K562 (cell line): ENCODE measurements around the gene CLDN15. TPM values are rescaled to one million over a fixed set of nuclear protein-coding genes. Genes with fewer than 3 reads are reported as not detected.
A peak's percentile ranks its signal among the peaks of the same experiment; 100 is the strongest.
"Not testable (repeated sequence)": the region's sequence is repeated elsewhere in the genome, so short reads cannot be mapped to it uniquely, and the experiment has no call there.

ENCODE experiments used
- ATAC-seq: fragments of 200-7000 bp; cut with Tn5 transposase; 3 replicates; pipeline ENCODE4 v1.9.1; 2020; ENCODE audit warnings: moderate library complexity
- BruUV-seq: library from RNA; stranded (reverse); fragments of 400-500 nt; replicated peaks from 2 replicates; lab custom pipeline; 2021; lab: Mats Ljungman, UMichigan
- CTCF ChIA-PET: fragments of 300-600 bp; formaldehyde crosslinking; extraction: SDS; loops from one replicate; lab custom pipeline; 2021; ENCODE audit warnings: low intra/inter-chr PET ratio; lab: Yijun Ruan, JAX
- POLR2A ChIA-PET: fragments of 300-600, 350-650 bp; sonication (Branson Sonifier 250); formaldehyde crosslinking; extraction: SDS; loops from one replicate; lab custom pipeline; 2021; ENCODE audit warnings: antibody characterized with exemption, inconsistent platforms; lab: Yijun Ruan, JAX
- DNase-seq, 4 experiments: peaks; one replicate each; pipeline versions ENCODE4 v3.0.0 to v3.0.0-alpha.2; 2011 to 2018; ENCODE audit warnings: low spot score in 3 of 4, mixed read lengths in 3 of 4; ENCODE audit errors: extremely low read depth in 1 of 4
- FAIRE-seq: peaks from 2 replicates; lab custom pipeline; 2011; peaks lifted over from hg19 to GRCh38; lab: Jason Lieb, UNC
- H2AFZ ChIP-seq: 2 replicates; pipeline ENCODE4 v1.6.0; 2011; ENCODE audit warnings: low read depth, low read length, control low read depth, inconsistent platforms
- H3K27ac ChIP-seq: fragments of 200-600 bp; 3 replicates; pipeline ENCODE4 v1.8.0; 2011; ENCODE audit warnings: low read depth, mild to moderate bottlenecking, control low read depth, inconsistent platforms, low read length, moderate library complexity, mixed read lengths; ENCODE audit errors: extremely low read depth
- H3K27me3 ChIP-seq, 2 experiments: fragments of 300-600 bp in 1 of 2; 2 replicates in 1 of 2; 3 replicates in 1 of 2; pipeline versions ENCODE4 v1.6.0 to v1.8.0; 2011; ENCODE audit warnings: inconsistent platforms in 2 of 2, low read length in 2 of 2, mild to moderate bottlenecking in 1 of 2, mixed read lengths in 1 of 2, moderate library complexity in 1 of 2; ENCODE audit not compliant: control insufficient read depth in 2 of 2, insufficient read depth in 2 of 2
- H3K36me3 ChIP-seq: fragments of 300-600 bp; 3 replicates; pipeline ENCODE4 v1.8.0; 2011; ENCODE audit warnings: mild to moderate bottlenecking, low read length, inconsistent platforms; ENCODE audit not compliant: control insufficient read depth, insufficient read depth
- H3K4me1 ChIP-seq, 2 experiments: fragments of 200-600 bp in 1 of 2; replicated peaks in 1 of 2; 2 replicates in 1 of 2; 3 replicates in 1 of 2; pipeline versions ENCODE4 v1.5.1 to v1.8.0; 2011; ENCODE audit warnings: inconsistent platforms in 2 of 2, low read length in 2 of 2, mild to moderate bottlenecking in 1 of 2, mixed read lengths in 1 of 2, moderate library complexity in 1 of 2; ENCODE audit not compliant: control insufficient read depth in 2 of 2, insufficient read depth in 2 of 2
- H3K4me2 ChIP-seq: 2 replicates; pipeline ENCODE4 v1.6.1; 2011; ENCODE audit warnings: low read length, control low read depth, inconsistent platforms, mixed read lengths; ENCODE audit not compliant: insufficient read depth
- H3K4me3 ChIP-seq: fragments of 200-600 bp; sonication (generic), shearing (Covaris generic); 2 replicates; pipeline ENCODE4 v1.5.1; 2016; ENCODE audit warnings: control low read depth, inconsistent platforms
- H3K79me2 ChIP-seq: fragments of 200-600 bp; 3 replicates; pipeline ENCODE4 v1.8.0; 2011; ENCODE audit warnings: low read length, inconsistent platforms; ENCODE audit not compliant: control insufficient read depth, insufficient read depth
- H3K9ac ChIP-seq, 2 experiments: 2 replicates each; pipeline versions ENCODE4 v1.6.0 to v1.6.1; 2011; ENCODE audit warnings: low read depth in 2 of 2, low read length in 2 of 2, control low read depth in 1 of 2, inconsistent platforms in 1 of 2, mild to moderate bottlenecking in 1 of 2, mixed read lengths in 1 of 2; ENCODE audit not compliant: insufficient read depth in 1 of 2
- H3K9me1 ChIP-seq: one replicate; pipeline ENCODE4 v1.6.0; 2011; ENCODE audit warnings: inconsistent platforms, mild to moderate bottlenecking, low read length, moderate library complexity; ENCODE audit not compliant: control insufficient read depth, insufficient read depth
- H3K9me3 ChIP-seq: replicated peaks from 2 replicates; pipeline ENCODE4 v1.5.1; 2011; ENCODE audit warnings: low read depth, low read length, inconsistent platforms; ENCODE audit not compliant: control insufficient read depth, insufficient read depth
- H4K20me1 ChIP-seq: replicated peaks from 2 replicates; pipeline ENCODE4 v1.6.1; 2011; ENCODE audit warnings: low read length, inconsistent platforms, mixed read lengths; ENCODE audit not compliant: control insufficient read depth, insufficient read depth
- EGR1 ChIP-seq: fragments of 450-650 bp; conservative IDR thresholded peaks from 2 replicates; pipeline ENCODE4 v1.6.1; 2017; ENCODE audit warnings: mild to moderate bottlenecking
- GMEB1 ChIP-seq: fragments of 250-450 bp; sonication (Bioruptor Pico); IDR thresholded peaks from 2 replicates; pipeline ENCODE4 v1.4.0; 2020; ENCODE audit warnings: mild to moderate bottlenecking
- MEF2D ChIP-seq: conservative IDR thresholded peaks from 2 replicates; pipeline ENCODE4 v1.6.1; 2016; ENCODE audit warnings: low read depth, missing genetic modification characterization, missing compliant biosample characterization
- TOE1 ChIP-seq, 2 experiments: fragments of 450-650 bp in 1 of 2; sonication (generic) in 1 of 2; formaldehyde crosslinking in 1 of 2; IDR thresholded peaks; 2 replicates each; pipeline versions ENCODE4 v1.7.1 to v1.8.0; 2016 to 2022; ENCODE audit warnings: borderline replicate concordance in 2 of 2, mild to moderate bottlenecking in 2 of 2, antibody characterized with exemption in 1 of 2, inconsistent platforms in 1 of 2, low read depth in 1 of 2, missing genetic modification reagents in 1 of 2, moderate library complexity in 1 of 2
- WGBS: fragments of 100-300 bp; shearing (Covaris generic); methylation state at CpG from one replicate; pipeline ENCODE4 v1.1.6; 2016; ENCODE audit warnings: low coverage, mixed read lengths; ENCODE audit not compliant: insufficient coverage; ENCODE audit errors: missing lambda C conversion rate; 5-methylcytosine and 5-hydroxymethylcytosine counted together
- in situ Hi-C: fragments of 300-500 bp; cut with MboI; formaldehyde crosslinking; loops from 4 replicates; pipeline ENCODE4 v1.15.0; 2018; ENCODE audit warnings: inconsistent platforms, mixed read lengths
- intact Hi-C: fragments of 100-400 bp; cut with micrococcal nuclease; formaldehyde crosslinking; loops from 2 replicates; pipeline ENCODE4 v1.14.2; 2022
- polyA plus RNA-seq, 8 experiments: library from polyadenylated mRNA; depleted of rRNA in 4 of 8; stranded (reverse) in 5 of 8; unstranded in 3 of 8; fragments of >200 nt; fragmentation: Nextera tagmentation in 2 of 8; fragmentation: Illumina TruSeq in 1 of 8; extraction: Ambion mirVana in 2 of 8; extraction: Trizol in 1 of 8; gene quantifications; 2 replicates each; pipeline versions ENCODE4 v1.2.1 to v1.2.3, GENCODE V29; 2011 to 2014; ENCODE audit warnings: inconsistent platforms in 1 of 8, missing spikeins in 1 of 8
- total RNA-seq, 7 experiments: library from RNA; depleted of rRNA in 6 of 7; stranded (reverse); fragments of >200 nt in 6 of 7; fragmentation: Illumina TruSeq in 2 of 7; extraction: Trizol in 2 of 7; gene quantifications; 2 replicates each; pipeline versions ENCODE4 v1.2.1 to v1.2.3, GENCODE V29; 2011 to 2021; ENCODE audit warnings: low replicate concordance in 1 of 7
- TF ChIP-seq, protein P1 (sequence below): sonication (generic); formaldehyde crosslinking; IDR thresholded peaks from 2 replicates; pipeline ENCODE4 v1.9.0; 2022; ENCODE audit warnings: mild to moderate bottlenecking, missing genetic modification reagents
- TF ChIP-seq, protein P2 (sequence below): fragments of 450-650 bp; IDR thresholded peaks from 2 replicates; pipeline ENCODE4 v1.6.1; 2016; ENCODE audit warnings: mild to moderate bottlenecking, moderate library complexity

CLDN15 gene
- total and polyA plus RNA-seq, 9 of the 15 experiments (the other 6 are each of a cell fraction or from before 2014, with no cell fraction given): 0.32 to 14.5 (median 7.4) TPM

DNA sequence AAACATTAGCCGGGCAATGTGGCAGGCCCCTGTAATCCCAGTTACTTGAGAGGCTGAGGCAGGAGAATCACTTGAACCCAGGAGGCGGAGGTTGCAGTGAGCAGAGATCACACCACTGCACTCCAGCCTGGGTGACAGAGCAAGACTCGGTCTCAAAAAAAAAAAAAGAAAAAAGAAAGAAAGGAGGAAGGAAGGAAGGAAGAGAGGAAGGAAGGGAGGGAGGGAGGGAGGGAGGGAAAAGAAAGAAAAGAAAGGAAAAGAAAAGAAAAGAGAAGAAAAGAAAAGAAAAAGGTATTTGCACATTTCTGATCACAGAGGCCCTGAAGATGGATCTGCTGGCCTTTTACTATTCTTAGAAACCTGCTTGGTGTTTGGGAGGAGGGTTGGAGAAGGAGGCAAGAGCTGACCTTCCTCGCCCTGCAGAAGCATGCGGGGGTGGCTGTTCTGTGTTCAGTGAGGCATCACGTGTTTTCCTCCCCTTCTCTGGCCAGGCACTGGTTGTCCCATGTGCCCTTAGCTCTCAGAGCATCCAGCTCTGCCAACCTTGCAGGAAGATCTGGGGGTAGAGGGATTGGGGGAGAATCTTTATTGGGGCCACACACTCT lies 26.6 kb upstream of the CLDN15 start:
- BruUV-seq; CTCF ChIA-PET; H2AFZ ChIP-seq; TF ChIP-seq TOE1 (CRISPR knock-in tag; IDR thresholded peaks at IDR 0.05; ENCODE audit: borderline replicate concordance, low read depth): not testable (repeated sequence)
- TF ChIP-seq, protein P1, sequence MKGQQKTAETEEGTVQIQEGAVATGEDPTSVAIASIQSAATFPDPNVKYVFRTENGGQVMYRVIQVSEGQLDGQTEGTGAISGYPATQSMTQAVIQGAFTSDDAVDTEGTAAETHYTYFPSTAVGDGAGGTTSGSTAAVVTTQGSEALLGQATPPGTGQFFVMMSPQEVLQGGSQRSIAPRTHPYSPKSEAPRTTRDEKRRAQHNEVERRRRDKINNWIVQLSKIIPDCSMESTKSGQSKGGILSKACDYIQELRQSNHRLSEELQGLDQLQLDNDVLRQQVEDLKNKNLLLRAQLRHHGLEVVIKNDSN (CRISPR knock-in tag): peak; percentile 74
- TF ChIP-seq GMEB1 (peak; percentile 10; the same call in 1 of the 2 replicates), TOE1 (IDR thresholded peaks at IDR 0.05; ENCODE audit: borderline replicate concordance) (peak; percentile 61; the same call in 1 of the 2 replicates), EGR1 (peak; percentile 94), MEF2D (tag) (0 out of 2 replicates have a peak, but pooled peaks have one; percentile 17)
- TF ChIP-seq, protein P2, sequence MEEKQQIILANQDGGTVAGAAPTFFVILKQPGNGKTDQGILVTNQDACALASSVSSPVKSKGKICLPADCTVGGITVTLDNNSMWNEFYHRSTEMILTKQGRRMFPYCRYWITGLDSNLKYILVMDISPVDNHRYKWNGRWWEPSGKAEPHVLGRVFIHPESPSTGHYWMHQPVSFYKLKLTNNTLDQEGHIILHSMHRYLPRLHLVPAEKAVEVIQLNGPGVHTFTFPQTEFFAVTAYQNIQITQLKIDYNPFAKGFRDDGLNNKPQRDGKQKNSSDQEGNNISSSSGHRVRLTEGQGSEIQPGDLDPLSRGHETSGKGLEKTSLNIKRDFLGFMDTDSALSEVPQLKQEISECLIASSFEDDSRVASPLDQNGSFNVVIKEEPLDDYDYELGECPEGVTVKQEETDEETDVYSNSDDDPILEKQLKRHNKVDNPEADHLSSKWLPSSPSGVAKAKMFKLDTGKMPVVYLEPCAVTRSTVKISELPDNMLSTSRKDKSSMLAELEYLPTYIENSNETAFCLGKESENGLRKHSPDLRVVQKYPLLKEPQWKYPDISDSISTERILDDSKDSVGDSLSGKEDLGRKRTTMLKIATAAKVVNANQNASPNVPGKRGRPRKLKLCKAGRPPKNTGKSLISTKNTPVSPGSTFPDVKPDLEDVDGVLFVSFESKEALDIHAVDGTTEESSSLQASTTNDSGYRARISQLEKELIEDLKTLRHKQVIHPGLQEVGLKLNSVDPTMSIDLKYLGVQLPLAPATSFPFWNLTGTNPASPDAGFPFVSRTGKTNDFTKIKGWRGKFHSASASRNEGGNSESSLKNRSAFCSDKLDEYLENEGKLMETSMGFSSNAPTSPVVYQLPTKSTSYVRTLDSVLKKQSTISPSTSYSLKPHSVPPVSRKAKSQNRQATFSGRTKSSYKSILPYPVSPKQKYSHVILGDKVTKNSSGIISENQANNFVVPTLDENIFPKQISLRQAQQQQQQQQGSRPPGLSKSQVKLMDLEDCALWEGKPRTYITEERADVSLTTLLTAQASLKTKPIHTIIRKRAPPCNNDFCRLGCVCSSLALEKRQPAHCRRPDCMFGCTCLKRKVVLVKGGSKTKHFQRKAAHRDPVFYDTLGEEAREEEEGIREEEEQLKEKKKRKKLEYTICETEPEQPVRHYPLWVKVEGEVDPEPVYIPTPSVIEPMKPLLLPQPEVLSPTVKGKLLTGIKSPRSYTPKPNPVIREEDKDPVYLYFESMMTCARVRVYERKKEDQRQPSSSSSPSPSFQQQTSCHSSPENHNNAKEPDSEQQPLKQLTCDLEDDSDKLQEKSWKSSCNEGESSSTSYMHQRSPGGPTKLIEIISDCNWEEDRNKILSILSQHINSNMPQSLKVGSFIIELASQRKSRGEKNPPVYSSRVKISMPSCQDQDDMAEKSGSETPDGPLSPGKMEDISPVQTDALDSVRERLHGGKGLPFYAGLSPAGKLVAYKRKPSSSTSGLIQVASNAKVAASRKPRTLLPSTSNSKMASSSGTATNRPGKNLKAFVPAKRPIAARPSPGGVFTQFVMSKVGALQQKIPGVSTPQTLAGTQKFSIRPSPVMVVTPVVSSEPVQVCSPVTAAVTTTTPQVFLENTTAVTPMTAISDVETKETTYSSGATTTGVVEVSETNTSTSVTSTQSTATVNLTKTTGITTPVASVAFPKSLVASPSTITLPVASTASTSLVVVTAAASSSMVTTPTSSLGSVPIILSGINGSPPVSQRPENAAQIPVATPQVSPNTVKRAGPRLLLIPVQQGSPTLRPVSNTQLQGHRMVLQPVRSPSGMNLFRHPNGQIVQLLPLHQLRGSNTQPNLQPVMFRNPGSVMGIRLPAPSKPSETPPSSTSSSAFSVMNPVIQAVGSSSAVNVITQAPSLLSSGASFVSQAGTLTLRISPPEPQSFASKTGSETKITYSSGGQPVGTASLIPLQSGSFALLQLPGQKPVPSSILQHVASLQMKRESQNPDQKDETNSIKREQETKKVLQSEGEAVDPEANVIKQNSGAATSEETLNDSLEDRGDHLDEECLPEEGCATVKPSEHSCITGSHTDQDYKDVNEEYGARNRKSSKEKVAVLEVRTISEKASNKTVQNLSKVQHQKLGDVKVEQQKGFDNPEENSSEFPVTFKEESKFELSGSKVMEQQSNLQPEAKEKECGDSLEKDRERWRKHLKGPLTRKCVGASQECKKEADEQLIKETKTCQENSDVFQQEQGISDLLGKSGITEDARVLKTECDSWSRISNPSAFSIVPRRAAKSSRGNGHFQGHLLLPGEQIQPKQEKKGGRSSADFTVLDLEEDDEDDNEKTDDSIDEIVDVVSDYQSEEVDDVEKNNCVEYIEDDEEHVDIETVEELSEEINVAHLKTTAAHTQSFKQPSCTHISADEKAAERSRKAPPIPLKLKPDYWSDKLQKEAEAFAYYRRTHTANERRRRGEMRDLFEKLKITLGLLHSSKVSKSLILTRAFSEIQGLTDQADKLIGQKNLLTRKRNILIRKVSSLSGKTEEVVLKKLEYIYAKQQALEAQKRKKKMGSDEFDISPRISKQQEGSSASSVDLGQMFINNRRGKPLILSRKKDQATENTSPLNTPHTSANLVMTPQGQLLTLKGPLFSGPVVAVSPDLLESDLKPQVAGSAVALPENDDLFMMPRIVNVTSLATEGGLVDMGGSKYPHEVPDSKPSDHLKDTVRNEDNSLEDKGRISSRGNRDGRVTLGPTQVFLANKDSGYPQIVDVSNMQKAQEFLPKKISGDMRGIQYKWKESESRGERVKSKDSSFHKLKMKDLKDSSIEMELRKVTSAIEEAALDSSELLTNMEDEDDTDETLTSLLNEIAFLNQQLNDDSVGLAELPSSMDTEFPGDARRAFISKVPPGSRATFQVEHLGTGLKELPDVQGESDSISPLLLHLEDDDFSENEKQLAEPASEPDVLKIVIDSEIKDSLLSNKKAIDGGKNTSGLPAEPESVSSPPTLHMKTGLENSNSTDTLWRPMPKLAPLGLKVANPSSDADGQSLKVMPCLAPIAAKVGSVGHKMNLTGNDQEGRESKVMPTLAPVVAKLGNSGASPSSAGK: peak; percentile 72

More for the DNA sequence above, 26.6 kb upstream of the CLDN15 start:
- Histone ChIP-seq H3K9ac (peak overlapping the region in 1 of 2 experiments; percentile 11; a peak in 1 of 4 replicates), H3K4me1 (peaks cover 5 to 11% of the 10 kb centered on the region in 2 experiments; a peak in 4 of 5 replicates)
- POLR2A ChIA-PET: interaction anchor here (0.6 to 1.7 kb wide), 3 partner anchors 10 to 14 kb away, joined by 3 to 4 read pairs (median 4); no protein-coding TSS in a partner anchor
- H3K4me2 ChIP-seq, H3K79me2 ChIP-seq, in situ Hi-C loops, H3K27me3 ChIP-seq, H3K9me1 ChIP-seq, H3K4me3 ChIP-seq, H3K27ac ChIP-seq, intact Hi-C loops, H3K9me3 ChIP-seq, H3K36me3 ChIP-seq, H4K20me1 ChIP-seq: not testable (repeated sequence)
- peak; percentile 67 for FAIRE-seq
- WGBS: 21% methylated on average over 6 of the region's 6 CpGs
- peak; percentile 76 for ATAC-seq
- DNase-seq: peak in 3 of 4 experiments; percentile 24 to 75 (median 40)
